ENCODE results near the gene TPP1.

Gene TPP1

DNA sequence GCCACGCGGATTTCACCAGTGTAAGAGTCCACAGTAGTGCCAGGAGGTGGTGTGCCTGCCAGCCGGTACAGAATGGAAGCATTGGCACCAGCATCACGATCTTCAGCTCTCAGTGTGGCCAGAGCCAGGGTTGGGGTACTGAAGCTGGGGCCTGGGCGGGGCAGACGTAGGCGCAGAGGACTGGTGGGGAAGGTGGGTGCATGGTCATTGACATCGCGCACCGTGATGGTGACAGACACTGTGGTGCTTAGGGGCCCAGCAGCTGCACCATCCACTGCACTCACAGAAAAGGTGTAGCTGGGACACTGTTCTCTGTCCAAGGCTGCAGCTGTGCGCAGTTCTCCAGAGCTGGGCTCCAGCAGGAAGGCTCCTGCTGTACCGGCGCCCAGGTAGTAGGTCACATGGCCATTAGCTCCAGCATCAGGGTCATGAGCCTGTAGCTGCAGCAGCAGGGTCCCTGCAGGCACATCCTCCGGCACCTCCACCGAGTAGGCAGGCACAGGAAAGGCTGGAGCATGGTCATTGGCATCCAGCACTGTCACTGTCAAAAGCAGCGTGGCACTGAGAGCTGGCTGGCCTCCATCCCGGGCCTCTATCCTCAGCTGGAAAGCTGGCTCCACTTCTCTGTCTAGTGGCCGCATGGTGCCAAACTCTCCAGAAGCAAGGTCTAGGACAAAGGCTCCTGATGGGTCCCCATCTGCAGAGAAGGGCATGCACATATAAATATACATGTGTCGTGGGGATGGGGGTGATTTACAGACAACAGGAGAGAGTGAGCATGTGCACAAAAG lies 7.9 kb upstream of the TPP1 start:
- no peak for ATAC-seq (ENCODE audit: low read depth)
- TF ChIP-seq, protein P1, sequence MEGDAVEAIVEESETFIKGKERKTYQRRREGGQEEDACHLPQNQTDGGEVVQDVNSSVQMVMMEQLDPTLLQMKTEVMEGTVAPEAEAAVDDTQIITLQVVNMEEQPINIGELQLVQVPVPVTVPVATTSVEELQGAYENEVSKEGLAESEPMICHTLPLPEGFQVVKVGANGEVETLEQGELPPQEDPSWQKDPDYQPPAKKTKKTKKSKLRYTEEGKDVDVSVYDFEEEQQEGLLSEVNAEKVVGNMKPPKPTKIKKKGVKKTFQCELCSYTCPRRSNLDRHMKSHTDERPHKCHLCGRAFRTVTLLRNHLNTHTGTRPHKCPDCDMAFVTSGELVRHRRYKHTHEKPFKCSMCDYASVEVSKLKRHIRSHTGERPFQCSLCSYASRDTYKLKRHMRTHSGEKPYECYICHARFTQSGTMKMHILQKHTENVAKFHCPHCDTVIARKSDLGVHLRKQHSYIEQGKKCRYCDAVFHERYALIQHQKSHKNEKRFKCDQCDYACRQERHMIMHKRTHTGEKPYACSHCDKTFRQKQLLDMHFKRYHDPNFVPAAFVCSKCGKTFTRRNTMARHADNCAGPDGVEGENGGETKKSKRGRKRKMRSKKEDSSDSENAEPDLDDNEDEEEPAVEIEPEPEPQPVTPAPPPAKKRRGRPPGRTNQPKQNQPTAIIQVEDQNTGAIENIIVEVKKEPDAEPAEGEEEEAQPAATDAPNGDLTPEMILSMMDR (IDR thresholded peaks at IDR 0.05; ENCODE audit: poor library complexity, severe bottlenecking) = no peak
- Histone ChIP-seq H3K4me1 (ENCODE audit: insufficient read depth, poor library complexity, severe bottlenecking) (no peaks in the 10 kb centered on the region), H3K27me3 (ENCODE audit: insufficient read depth, poor library complexity, severe bottlenecking) (no peaks in the 10 kb centered on the region), H3K9me3 (ENCODE audit: severe bottlenecking) (no peaks in the 10 kb centered on the region), H3K4me3 (ENCODE audit: severe bottlenecking) (no peak overlapping the region), H3K27ac (ENCODE audit: poor library complexity, severe bottlenecking) (no peak overlapping the region), H3K36me3 (ENCODE audit: low read depth) (no peaks in the 10 kb centered on the region)
- DNase-seq (ENCODE audit: low spot score) = no peak

DNA sequence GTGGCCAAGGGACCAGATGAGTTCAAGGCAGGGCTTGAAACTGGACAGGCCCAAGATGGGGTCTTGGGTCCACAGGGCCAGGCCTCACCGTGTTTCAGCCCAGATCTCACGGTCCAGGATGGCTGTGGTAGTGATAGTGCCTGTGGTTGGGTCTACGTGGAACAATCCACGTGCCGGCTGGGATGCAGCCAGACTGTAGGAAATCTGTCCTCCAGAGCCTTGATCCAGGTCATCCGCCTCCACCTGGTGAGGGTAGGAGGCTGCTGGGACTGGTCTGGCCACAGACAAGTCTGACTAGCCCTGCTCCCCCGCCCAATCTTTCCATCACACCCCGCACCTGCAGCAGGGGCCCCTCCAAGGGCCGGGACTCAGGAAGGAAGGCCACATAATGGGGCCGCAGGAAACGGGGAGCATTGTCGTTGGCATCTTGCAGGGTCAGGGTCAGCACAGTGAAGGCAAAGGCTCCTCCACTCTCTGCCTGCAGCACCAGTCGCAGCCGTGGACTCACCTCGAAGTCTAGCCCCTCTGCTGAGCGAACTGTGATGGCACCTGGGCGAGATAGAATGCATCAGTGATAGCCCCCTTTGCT lies 6.7 kb upstream of the TPP1 start:
- DNase-seq (ENCODE audit: low spot score) (peak; percentile 33), ATAC-seq (ENCODE audit: low read depth) (no peak)
- no peak overlapping the region for H3K27ac ChIP-seq (ENCODE audit: poor library complexity, severe bottlenecking)
- H3K9me3 ChIP-seq (ENCODE audit: severe bottlenecking) = no peaks in the 10 kb centered on the region
- no peaks in the 10 kb centered on the region for H3K4me1 ChIP-seq (ENCODE audit: insufficient read depth, poor library complexity, severe bottlenecking)
- H3K36me3 ChIP-seq (ENCODE audit: low read depth) = no peaks in the 10 kb centered on the region
- TF ChIP-seq, protein P1 (IDR thresholded peaks at IDR 0.05; ENCODE audit: poor library complexity, severe bottlenecking) = no peak
- H3K4me3 ChIP-seq (ENCODE audit: severe bottlenecking) = no peak overlapping the region
- H3K27me3 ChIP-seq (ENCODE audit: insufficient read depth, poor library complexity, severe bottlenecking) = no peaks in the 10 kb centered on the region

DNA sequence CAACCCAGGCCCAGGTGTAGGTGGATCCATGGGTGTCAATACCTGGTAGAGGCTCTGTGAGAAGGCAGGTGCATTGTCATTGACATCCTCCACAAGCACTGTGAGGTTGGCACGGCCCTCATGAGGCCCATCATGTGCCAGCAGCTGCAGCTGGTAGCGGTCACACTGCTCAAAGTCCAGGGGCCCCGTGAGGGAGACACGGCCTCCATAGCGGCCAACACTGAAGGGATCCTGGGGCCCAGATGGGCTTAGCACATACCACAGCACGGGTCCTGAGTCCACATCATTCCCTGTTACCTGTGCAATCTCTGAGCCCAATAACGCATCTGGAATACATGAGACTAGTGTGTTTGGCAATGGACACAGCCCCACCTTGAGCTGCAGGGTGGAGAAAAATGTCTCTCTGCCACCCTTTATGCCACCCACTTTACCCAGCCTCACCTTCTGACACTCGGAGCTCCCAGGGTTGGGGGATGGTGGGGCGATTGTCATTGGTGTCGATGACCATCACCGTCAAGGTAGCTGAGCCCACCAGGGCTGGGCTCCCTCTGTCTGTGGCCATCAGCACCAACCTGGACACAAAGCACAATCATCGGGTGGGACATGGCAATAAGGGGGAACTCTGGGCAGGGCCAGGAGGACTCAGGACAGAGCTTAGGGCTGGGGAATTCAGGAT lies 6.1 kb upstream of the TPP1 start:
- no peaks in the 10 kb centered on the region for H3K4me1 ChIP-seq (ENCODE audit: insufficient read depth, poor library complexity, severe bottlenecking)
- no peaks in the 10 kb centered on the region for H3K36me3 ChIP-seq (ENCODE audit: low read depth)
- no peak overlapping the region for H3K4me3 ChIP-seq (ENCODE audit: severe bottlenecking)
- H3K9me3 ChIP-seq (ENCODE audit: severe bottlenecking) = no peaks in the 10 kb centered on the region
- TF ChIP-seq, protein P1 (IDR thresholded peaks at IDR 0.05; ENCODE audit: poor library complexity, severe bottlenecking) = no peak
- peak; percentile 39 for DNase-seq (ENCODE audit: low spot score)
- H3K27me3 ChIP-seq (ENCODE audit: insufficient read depth, poor library complexity, severe bottlenecking) = no peaks in the 10 kb centered on the region
- H3K27ac ChIP-seq (ENCODE audit: poor library complexity, severe bottlenecking) = no peak overlapping the region
- ATAC-seq (ENCODE audit: low read depth) = no peak

DNA sequence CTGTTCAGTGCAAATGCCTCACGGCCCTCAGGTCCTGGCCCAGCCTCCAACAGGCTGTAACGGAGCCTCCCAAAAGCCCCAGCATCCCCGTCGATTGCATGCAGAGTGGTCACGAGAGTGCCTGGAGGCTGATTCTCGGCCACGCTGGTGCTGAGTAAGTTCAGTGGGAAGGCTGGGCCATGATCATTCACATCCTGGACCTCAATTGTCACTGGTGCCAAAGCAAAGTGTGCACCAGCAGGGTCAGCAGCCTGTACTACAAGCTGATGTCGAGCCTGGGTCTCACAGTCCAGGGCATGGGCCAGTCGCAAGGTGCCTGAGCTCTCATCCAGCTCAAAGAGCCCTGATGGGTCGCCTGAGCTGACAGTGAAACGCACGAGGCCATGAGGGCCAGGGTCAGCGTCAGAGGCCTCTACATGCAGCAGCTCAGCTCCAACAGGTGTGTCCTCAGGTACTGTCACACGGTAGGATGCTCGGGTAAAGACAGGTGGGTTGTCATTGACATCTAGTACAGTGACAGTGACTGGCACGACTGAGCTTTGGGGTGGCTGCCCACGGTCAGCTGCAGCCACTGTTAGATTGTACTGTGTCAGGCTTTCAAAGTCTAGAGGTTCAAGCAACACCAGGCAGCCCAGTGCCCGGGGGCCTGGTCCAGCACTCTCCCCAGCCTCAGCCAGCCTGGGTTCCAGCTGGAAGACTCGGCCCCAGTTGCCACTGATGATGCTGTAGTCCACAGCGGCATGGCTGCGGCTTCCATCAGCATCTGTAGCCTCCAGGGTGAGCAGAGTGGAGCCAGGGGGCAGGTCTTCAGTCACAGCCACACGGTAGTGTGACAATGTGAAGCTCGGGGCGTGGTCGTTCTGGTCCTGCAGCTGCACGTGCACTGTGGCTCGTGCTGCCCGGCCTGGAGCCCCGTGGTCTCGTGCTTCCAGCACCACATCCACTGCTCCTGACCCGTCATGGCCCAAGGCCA lies 4.5 kb upstream of the TPP1 start:
- Histone ChIP-seq H3K4me3 (ENCODE audit: severe bottlenecking) (no peak overlapping the region), H3K27me3 (ENCODE audit: insufficient read depth, poor library complexity, severe bottlenecking) (no peaks in the 10 kb centered on the region), H3K4me1 (ENCODE audit: insufficient read depth, poor library complexity, severe bottlenecking) (peaks cover 4% of the 10 kb centered on the region), H3K36me3 (ENCODE audit: low read depth) (no peaks in the 10 kb centered on the region), H3K27ac (ENCODE audit: poor library complexity, severe bottlenecking) (no peak overlapping the region), H3K9me3 (ENCODE audit: severe bottlenecking) (no peaks in the 10 kb centered on the region)
- TF ChIP-seq, protein P1 (IDR thresholded peaks at IDR 0.05; ENCODE audit: poor library complexity, severe bottlenecking) = no peak
- peak; percentile 49 for DNase-seq (ENCODE audit: low spot score)
- ATAC-seq (ENCODE audit: low read depth) = no peak

Measured in RWPE2 (cell line).